Activated B cell treated with CpG ODN at 0.5 μM for 24 hours (primary cell): Measurements from ENCODE around the gene BCAS3. TPM values are rescaled to one million over a fixed set of nuclear protein-coding genes. Genes with fewer than 3 reads are reported as not detected.

Source experiments
- ATAC-seq: fragments of 200-7000 bp; cut with Tn5 transposase; one replicate; pipeline ENCODE4 v1.10.0; 2021; ENCODE audit warnings: low read depth, mild to moderate bottlenecking, moderate library complexity
- CTCF ChIA-PET: fragments of 350-600 bp; sonication (Branson Sonifier 250); formaldehyde crosslinking; loops from one replicate; lab custom pipeline; 2021; ENCODE audit warnings: antibody characterized with exemption; lab: Charles Lee
- POLR2A ChIA-PET: fragments of 350-600 bp; sonication (Branson Sonifier 250); formaldehyde crosslinking; loops from one replicate; lab custom pipeline; 2021; ENCODE audit warnings: antibody characterized with exemption; lab: Charles Lee
- DNase-seq: peaks from one replicate; pipeline ENCODE4 v3.0.0; 2022
- H3K27ac Mint-ChIP-seq: one replicate; pipeline ENCODE4 v1.8.0; 2020; ENCODE audit warnings: mixed read lengths
- H3K27me3 Mint-ChIP-seq: one replicate; pipeline ENCODE4 v1.8.0; 2021; ENCODE audit warnings: mixed read lengths
- H3K36me3 Mint-ChIP-seq: one replicate; pipeline ENCODE4 v1.8.0; 2021; ENCODE audit warnings: low read depth, mixed read lengths
- H3K4me1 Mint-ChIP-seq: one replicate; pipeline ENCODE4 v1.8.0; 2021; ENCODE audit warnings: mixed read lengths
- H3K4me3 Mint-ChIP-seq: one replicate; pipeline ENCODE4 v1.8.0; 2020; ENCODE audit warnings: mild to moderate bottlenecking, mixed read lengths
- H3K9me3 Mint-ChIP-seq: one replicate; pipeline ENCODE4 v1.8.0; 2020; ENCODE audit warnings: mixed read lengths
- intact Hi-C: fragments of 100-400 bp; cut with micrococcal nuclease; formaldehyde crosslinking; loops from one replicate; pipeline ENCODE4 v1.15.1; 2024
- total RNA-seq: library from RNA; stranded (reverse); gene quantifications from 2 replicates; pipeline ENCODE4 v1.2.3, GENCODE V29; 2022
- TF ChIP-seq, protein P1 (sequence below): fragments of 200-600 bp; IDR thresholded peaks from one replicate; pipeline ENCODE4 v1.8.0; 2022; ENCODE audit warnings: antibody characterized with exemption, mild to moderate bottlenecking

The BCAS3 gene
- total RNA-seq, 1 donor from 2014 or later: 37.5 TPM

GRCh38 chr17:61323909-61324868, 646.5 kb downstream of the BCAS3 start:
- no peak for ATAC-seq
- intact Hi-C loops: no loop called here
- POLR2A ChIA-PET: no interaction called here
- no peak for DNase-seq
- Mint-ChIP-seq H3K9me3 (no peaks in the 10 kb centered on the region), H3K4me1 (no peaks in the 10 kb centered on the region), H3K27ac (no peak overlapping the region), H3K36me3 (no peaks in the 10 kb centered on the region), H3K27me3 (no peaks in the 10 kb centered on the region), H3K4me3 (no peak overlapping the region)
- TF ChIP-seq, protein P1, sequence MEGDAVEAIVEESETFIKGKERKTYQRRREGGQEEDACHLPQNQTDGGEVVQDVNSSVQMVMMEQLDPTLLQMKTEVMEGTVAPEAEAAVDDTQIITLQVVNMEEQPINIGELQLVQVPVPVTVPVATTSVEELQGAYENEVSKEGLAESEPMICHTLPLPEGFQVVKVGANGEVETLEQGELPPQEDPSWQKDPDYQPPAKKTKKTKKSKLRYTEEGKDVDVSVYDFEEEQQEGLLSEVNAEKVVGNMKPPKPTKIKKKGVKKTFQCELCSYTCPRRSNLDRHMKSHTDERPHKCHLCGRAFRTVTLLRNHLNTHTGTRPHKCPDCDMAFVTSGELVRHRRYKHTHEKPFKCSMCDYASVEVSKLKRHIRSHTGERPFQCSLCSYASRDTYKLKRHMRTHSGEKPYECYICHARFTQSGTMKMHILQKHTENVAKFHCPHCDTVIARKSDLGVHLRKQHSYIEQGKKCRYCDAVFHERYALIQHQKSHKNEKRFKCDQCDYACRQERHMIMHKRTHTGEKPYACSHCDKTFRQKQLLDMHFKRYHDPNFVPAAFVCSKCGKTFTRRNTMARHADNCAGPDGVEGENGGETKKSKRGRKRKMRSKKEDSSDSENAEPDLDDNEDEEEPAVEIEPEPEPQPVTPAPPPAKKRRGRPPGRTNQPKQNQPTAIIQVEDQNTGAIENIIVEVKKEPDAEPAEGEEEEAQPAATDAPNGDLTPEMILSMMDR: no peak
- CTCF ChIA-PET: no interaction called here

- TF ChIP-seq, protein P1: no peak
- Mint-ChIP-seq H3K4me1 (no peaks in the 10 kb centered on the region), H3K4me3 (no peak overlapping the region), H3K27ac (no peak overlapping the region), H3K36me3 (no peaks in the 10 kb centered on the region), H3K9me3 (no peaks in the 10 kb centered on the region), H3K27me3 (no peaks in the 10 kb centered on the region)
- ATAC-seq: no peak
- ChIA-PET CTCF (no interaction called here), POLR2A (no interaction called here)
- intact Hi-C loops: no loop called here
- no peak for DNase-seq
Observed at GRCh38 chr17:61324950-61325349, 647.3 kb downstream of the BCAS3 start.

DNA sequence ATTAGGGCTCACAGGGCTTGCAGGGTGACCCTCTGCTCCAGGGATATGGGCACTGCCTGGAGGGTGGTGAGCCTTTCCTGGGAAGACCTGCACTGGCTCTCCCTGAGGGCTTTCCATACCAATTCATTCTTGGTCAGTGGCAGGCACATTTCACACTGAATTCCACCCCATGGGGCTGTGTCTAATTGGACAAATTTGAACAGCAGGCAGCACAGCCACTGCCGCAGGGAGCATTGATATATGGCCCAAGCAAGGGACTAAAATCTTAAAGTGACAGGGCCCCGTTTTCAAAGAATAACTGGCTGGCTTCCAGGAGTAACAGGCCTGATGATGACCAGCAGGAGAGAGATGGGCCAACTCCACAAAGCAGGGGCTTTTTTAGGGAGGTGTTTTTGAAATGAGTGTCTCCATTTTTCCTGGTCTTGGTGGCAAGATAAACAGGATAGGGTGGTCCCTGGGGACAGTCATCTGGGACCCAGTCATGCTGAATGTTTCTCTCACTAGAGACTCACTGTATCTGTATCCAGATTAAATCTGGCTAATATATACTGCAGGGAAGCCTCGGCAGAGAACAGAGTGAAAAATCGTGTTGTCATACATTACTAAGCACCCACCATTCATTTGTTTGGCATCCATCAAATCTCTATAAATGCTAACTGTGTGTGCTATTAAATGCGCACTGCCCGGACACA, 647.9 kb downstream of the BCAS3 start:
- ChIA-PET CTCF (no interaction called here), POLR2A (no interaction called here)
- intact Hi-C loops: no loop called here
- Mint-ChIP-seq H3K27ac (no peak overlapping the region), H3K36me3 (no peaks in the 10 kb centered on the region), H3K4me3 (no peak overlapping the region), H3K9me3 (no peaks in the 10 kb centered on the region), H3K27me3 (no peaks in the 10 kb centered on the region), H3K4me1 (no peaks in the 10 kb centered on the region)
- ATAC-seq: no peak
- TF ChIP-seq, protein P1: no peak
- DNase-seq: no peak

- CTCF ChIA-PET: no interaction called here
- intact Hi-C loops: no loop called here
Observed at GRCh38 chr17:61326330-61326729, 648.7 kb downstream of the BCAS3 start.

More at GRCh38 chr17:61326330-61326729, 648.7 kb downstream of the BCAS3 start:
- ATAC-seq: no peak
- Mint-ChIP-seq H3K27me3 (no peaks in the 10 kb centered on the region), H3K4me3 (no peak overlapping the region), H3K4me1 (no peaks in the 10 kb centered on the region), H3K9me3 (no peaks in the 10 kb centered on the region), H3K27ac (no peak overlapping the region), H3K36me3 (no peaks in the 10 kb centered on the region)
- POLR2A ChIA-PET: no interaction called here
- DNase-seq: no peak
- TF ChIP-seq, protein P1: no peak
